Keratinocyte (primary cell): ENCODE data around the gene SLC23A2. TPM values are rescaled to one million over a fixed set of nuclear protein-coding genes. Genes with fewer than 3 reads are reported as not detected.
"Not testable (repeated sequence)": the region's sequence is repeated elsewhere in the genome, so short reads cannot be mapped to it uniquely, and the experiment has no call there.

Experiments
- DNase-seq: peaks from one replicate; pipeline ENCODE4 v3.0.0-alpha.2; 2011; ENCODE audit warnings: low read depth, missing footprints, low spot score
- FAIRE-seq: peaks from 2 replicates; lab custom pipeline; 2011; peaks lifted over from hg19 to GRCh38; lab: Jason Lieb, UNC
- H2AFZ ChIP-seq: 2 replicates; pipeline ENCODE4 v1.6.0; 2012; ENCODE audit warnings: low read length, control low read depth, inconsistent platforms; ENCODE audit not compliant: control insufficient read depth
- H3K27ac ChIP-seq: 2 replicates; pipeline ENCODE4 v1.5.1; 2011; ENCODE audit warnings: low read length; ENCODE audit not compliant: control insufficient read depth, insufficient read depth
- H3K27me3 ChIP-seq: 3 replicates; pipeline ENCODE4 v1.6.0; 2011; ENCODE audit warnings: low read length; ENCODE audit not compliant: control insufficient read depth, insufficient read depth; ENCODE audit errors: extremely low read depth
- H3K36me3 ChIP-seq, 2 experiments: 2 replicates in 1 of 2; 3 replicates in 1 of 2; pipeline ENCODE4 v1.5.1; 2011; ENCODE audit warnings: low read length in 2 of 2, mild to moderate bottlenecking in 1 of 2; ENCODE audit not compliant: control insufficient read depth in 2 of 2, insufficient read depth in 2 of 2; ENCODE audit errors: extremely low read depth in 1 of 2
- H3K4me1 ChIP-seq: 3 replicates; pipeline ENCODE4 v1.5.1; 2011; ENCODE audit warnings: low read length; ENCODE audit not compliant: control insufficient read depth, insufficient read depth; ENCODE audit errors: extremely low read depth
- H3K4me2 ChIP-seq: 3 replicates; pipeline ENCODE4 v1.6.0; 2011; ENCODE audit warnings: low read depth, low read length; ENCODE audit not compliant: control insufficient read depth, insufficient read depth; ENCODE audit errors: extremely low read depth
- H3K4me3 ChIP-seq, 3 experiments: fragments of 200-600 bp in 1 of 3; sonication (generic) in 1 of 3; 2 replicates in 2 of 3; 3 replicates in 1 of 3; pipeline ENCODE4 v1.5.1; 2011 to 2016; ENCODE audit warnings: low read length in 3 of 3, mild to moderate bottlenecking in 3 of 3, control low read depth in 2 of 3, inconsistent platforms in 1 of 3, low read depth in 1 of 3, mixed read lengths in 1 of 3, mixed run types in 1 of 3, moderate library complexity in 1 of 3; ENCODE audit not compliant: control insufficient read depth in 2 of 3, insufficient read depth in 2 of 3; ENCODE audit errors: extremely low read depth in 1 of 3
- H3K79me2 ChIP-seq: 2 replicates; pipeline ENCODE4 v1.6.0; 2012; ENCODE audit warnings: low read length; ENCODE audit not compliant: control insufficient read depth, insufficient read depth
- H3K9ac ChIP-seq: 3 replicates; pipeline ENCODE4 v1.6.0; 2011; ENCODE audit warnings: low read length; ENCODE audit not compliant: control insufficient read depth, insufficient read depth; ENCODE audit errors: extremely low read depth
- H3K9me1 ChIP-seq: 3 replicates; pipeline ENCODE4 v1.6.0; 2011; ENCODE audit warnings: low read length; ENCODE audit not compliant: control insufficient read depth, insufficient read depth; ENCODE audit errors: extremely low read depth
- H3K9me3 ChIP-seq: 2 replicates; pipeline ENCODE4 v1.5.1; 2012; ENCODE audit warnings: low read depth, low read length; ENCODE audit not compliant: control insufficient read depth
- H4K20me1 ChIP-seq: 3 replicates; pipeline ENCODE4 v1.6.0; 2011; ENCODE audit warnings: low read length; ENCODE audit not compliant: control insufficient read depth, insufficient read depth; ENCODE audit errors: extremely low read depth
- EZH2 ChIP-seq: IDR thresholded peaks from one replicate; pipeline ENCODE4 v1.6.1; 2012; ENCODE audit warnings: inconsistent platforms, mild to moderate bottlenecking, low read length, moderate library complexity
- dilution Hi-C: fragments of 300-500 bp; cut with MboI; formaldehyde crosslinking; loops from one replicate; pipeline ENCODE4 v1.7.0; 2020; ENCODE audit warnings: low sequenced_read_pairs; ENCODE audit not compliant: extremely low pct_ligation_motif_present
- polyA plus RNA-seq, 5 experiments: library from polyadenylated mRNA; depleted of rRNA in 3 of 5; stranded (reverse) in 3 of 5; stranded (forward) in 1 of 5; unstranded in 1 of 5; fragments of >200 nt; gene quantifications; 1 replicate in 1 of 5; 2 replicates in 3 of 5; 3 replicates in 1 of 5; pipeline versions ENCODE4 v1.2.1 to v1.2.3, GENCODE V29; 2011 to 2012; ENCODE audit warnings: missing spikeins in 2 of 5, low read depth in 1 of 5, low replicate concordance in 1 of 5
- TF ChIP-seq, protein P1 (sequence below), 3 experiments: IDR thresholded peaks in 1 of 3; conservative IDR thresholded peaks in 1 of 3; optimal IDR thresholded peaks in 1 of 3; 2 replicates in 2 of 3; 3 replicates in 1 of 3; pipeline versions ENCODE3 to v1.5.1; 2011; ENCODE audit warnings: low read length in 3 of 3, mild to moderate bottlenecking in 3 of 3, moderate library complexity in 2 of 3, control low read depth in 1 of 3, inconsistent platforms in 1 of 3; ENCODE audit not compliant: insufficient read depth in 2 of 3; ENCODE audit errors: extremely low read depth in 1 of 3

The SLC23A2 gene
- polyA plus RNA-seq, 1 donor (not counting 4 experiments of a cell fraction or from before 2014, with no cell fraction given): 13.4 TPM

DNA sequence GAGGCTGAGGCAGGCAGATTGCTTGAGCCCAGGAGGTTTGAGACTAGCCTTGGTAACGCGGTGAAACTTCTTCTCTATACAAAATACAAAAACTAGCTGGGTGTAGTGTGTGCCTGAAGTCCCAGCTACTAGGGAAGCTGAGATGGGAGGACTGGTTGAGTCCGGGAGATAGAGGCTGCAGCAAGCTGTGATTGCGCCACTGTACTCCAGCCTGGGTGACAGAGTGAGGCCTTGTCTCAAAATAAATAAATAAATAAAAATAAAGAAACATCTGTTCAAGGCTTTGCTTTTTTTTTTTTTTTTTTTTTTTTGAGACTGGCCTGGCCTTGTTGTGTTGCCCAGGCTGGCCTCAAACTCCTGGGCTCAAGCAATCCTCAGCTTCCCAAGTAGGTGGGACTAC, 23.7 kb upstream of the SLC23A2 start:
- no peaks in the 10 kb centered on the region for H3K9me1 ChIP-seq
- H3K27ac ChIP-seq: no peak overlapping the region
- H3K4me2 ChIP-seq: no peak overlapping the region
- FAIRE-seq (no peak), DNase-seq (no peak)
- no peaks in the 10 kb centered on the region for H3K4me1 ChIP-seq
- H2AFZ ChIP-seq: no peak overlapping the region
- H3K79me2 ChIP-seq: no peaks in the 10 kb centered on the region
- H3K9ac ChIP-seq: no peak overlapping the region
- no peaks in the 10 kb centered on the region for H4K20me1 ChIP-seq
- no peaks in the 10 kb centered on the region for H3K27me3 ChIP-seq
- H3K9me3 ChIP-seq: no peaks in the 10 kb centered on the region
- no peak overlapping the region for H3K4me3 ChIP-seq
- dilution Hi-C loops: no loop called here
- no peaks in the 10 kb centered on the region for H3K36me3 ChIP-seq
- no peak for TF ChIP-seq EZH2
- TF ChIP-seq, protein P1, sequence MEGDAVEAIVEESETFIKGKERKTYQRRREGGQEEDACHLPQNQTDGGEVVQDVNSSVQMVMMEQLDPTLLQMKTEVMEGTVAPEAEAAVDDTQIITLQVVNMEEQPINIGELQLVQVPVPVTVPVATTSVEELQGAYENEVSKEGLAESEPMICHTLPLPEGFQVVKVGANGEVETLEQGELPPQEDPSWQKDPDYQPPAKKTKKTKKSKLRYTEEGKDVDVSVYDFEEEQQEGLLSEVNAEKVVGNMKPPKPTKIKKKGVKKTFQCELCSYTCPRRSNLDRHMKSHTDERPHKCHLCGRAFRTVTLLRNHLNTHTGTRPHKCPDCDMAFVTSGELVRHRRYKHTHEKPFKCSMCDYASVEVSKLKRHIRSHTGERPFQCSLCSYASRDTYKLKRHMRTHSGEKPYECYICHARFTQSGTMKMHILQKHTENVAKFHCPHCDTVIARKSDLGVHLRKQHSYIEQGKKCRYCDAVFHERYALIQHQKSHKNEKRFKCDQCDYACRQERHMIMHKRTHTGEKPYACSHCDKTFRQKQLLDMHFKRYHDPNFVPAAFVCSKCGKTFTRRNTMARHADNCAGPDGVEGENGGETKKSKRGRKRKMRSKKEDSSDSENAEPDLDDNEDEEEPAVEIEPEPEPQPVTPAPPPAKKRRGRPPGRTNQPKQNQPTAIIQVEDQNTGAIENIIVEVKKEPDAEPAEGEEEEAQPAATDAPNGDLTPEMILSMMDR (optimal IDR thresholded peaks at IDR 0.05 in 1 of 3, IDR thresholded peaks at IDR 0.05 in 1 of 3, conservative IDR thresholded peaks at IDR 0.05 in 1 of 3; ENCODE audit: extremely low read depth in 1 of 3, insufficient read depth in 2 of 3, low read length in 3 of 3): no peak

DNA sequence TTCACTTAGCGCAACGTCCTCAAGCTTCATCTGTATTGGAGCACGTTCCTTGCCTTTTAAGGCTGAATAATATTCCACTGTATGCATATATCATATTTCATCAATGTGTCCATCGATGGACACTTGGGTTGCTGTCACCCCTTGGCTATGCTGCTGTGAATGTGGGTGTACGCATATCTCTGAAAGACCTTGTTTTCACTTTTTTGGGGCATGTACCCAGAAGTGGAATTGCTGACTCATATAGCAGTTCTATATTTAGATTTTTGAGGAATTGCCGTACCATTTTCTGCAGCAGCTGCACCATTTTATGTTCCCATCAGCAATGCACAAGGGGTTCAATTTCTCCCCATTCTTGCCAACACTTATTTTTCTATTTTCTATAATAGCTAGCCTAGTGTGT, 22.8 kb upstream of the SLC23A2 start:
- Histone ChIP-seq H3K9me1 (no peaks in the 10 kb centered on the region), H3K27me3 (no peaks in the 10 kb centered on the region), H3K4me1 (no peaks in the 10 kb centered on the region), H4K20me1 (no peaks in the 10 kb centered on the region), H3K4me3 (no peak overlapping the region), H2AFZ (no peak overlapping the region), H3K36me3 (no peaks in the 10 kb centered on the region), H3K27ac (no peak overlapping the region), H3K4me2 (no peak overlapping the region), H3K79me2 (no peaks in the 10 kb centered on the region), H3K9me3 (no peaks in the 10 kb centered on the region), H3K9ac (no peak overlapping the region)
- no peak for FAIRE-seq
- dilution Hi-C loops: no loop called here
- no peak for DNase-seq
- TF ChIP-seq EZH2: no peak
- TF ChIP-seq, protein P1 (optimal IDR thresholded peaks at IDR 0.05 in 1 of 3, IDR thresholded peaks at IDR 0.05 in 1 of 3, conservative IDR thresholded peaks at IDR 0.05 in 1 of 3; ENCODE audit: extremely low read depth in 1 of 3, insufficient read depth in 2 of 3, low read length in 3 of 3): no peak

- not testable (repeated sequence) for FAIRE-seq
These were observed 21.9 kb upstream of the SLC23A2 start for GRCh38 chr20:5023171-5023570.

More at GRCh38 chr20:5023171-5023570, 21.9 kb upstream of the SLC23A2 start:
- H3K27me3 ChIP-seq, H3K9ac ChIP-seq, H3K4me3 ChIP-seq, H3K27ac ChIP-seq, H3K4me2 ChIP-seq, H4K20me1 ChIP-seq, H2AFZ ChIP-seq, DNase-seq, H3K79me2 ChIP-seq, H3K9me3 ChIP-seq, H3K9me1 ChIP-seq, H3K36me3 ChIP-seq, H3K4me1 ChIP-seq, dilution Hi-C loops: not testable (repeated sequence)
